A549 treated with dexamethasone at 1 μM for 4 hours (cell line): Measurements from ENCODE around the gene PHF14. TPM values are rescaled to one million over a fixed set of nuclear protein-coding genes. Genes with fewer than 3 reads are reported as not detected.

ENCODE experiments used
- total RNA-seq: library from RNA; stranded (reverse); fragments of 200-300 nt; extraction: Qiagen RNA extraction; gene quantifications from 5 replicates; pipeline ENCODE4 v1.2.3, GENCODE V29; 2022

PHF14 gene
- 18.5 to 22.6 TPM (median 21.0 TPM) in 5 replicates for total RNA-seq

GRCh38 chr7:10973061-10973941, at the start of gene PHF14:
Gene PHF14, plus strand, starts transcription at chr7:10973872. Its CDS starts 452 bp downstream, at chr7:10974324.

